Stimulated activated CD8-positive, alpha-beta memory T cell treated with anti-CD3 and anti-CD28 coated beads, Interleukin-12 subunit alpha, Interleukin-12 subunit beta, amount 100 ng/mL, for 4 hours (primary cell): ENCODE results near the gene ZNF587B.
A peak's percentile ranks its signal among the peaks of the same experiment; 100 is the strongest.
"Not testable (repeated sequence)": the region's sequence is repeated elsewhere in the genome, so short reads cannot be mapped to it uniquely, and the experiment has no call there.

Experiments
- DNase-seq: peaks from one replicate; pipeline ENCODE4 v3.0.0-alpha.2; 2020; ENCODE audit warnings: low read depth

The ZNF587B gene

GRCh38 chr19:57872450-57872849, 42.4 kb downstream of the ZNF587B start:
- DNase-seq, result no peak

GRCh38 chr19:57873883-57874799, 44.0 kb downstream of the ZNF587B start:
- DNase-seq, result not testable (repeated sequence)

- no peak for DNase-seq
These were observed 55.9 kb downstream of the ZNF587B start for GRCh38 chr19:57886046-57886445.

GRCh38 chr19:57887195-57887941, 57.3 kb downstream of the ZNF587B start:
- no peak for DNase-seq

- no peak for DNase-seq
These were observed 58.0 kb downstream of the ZNF587B start for GRCh38 chr19:57888107-57888559.

GRCh38 chr19:57888560-57889231, 58.6 kb downstream of the ZNF587B start, which contains the start of gene ZNF814:
Gene ZNF814 (minus strand): TSS chr19:57889037. CDS start chr19:57888802, 235 bp downstream.
- peak; percentile 65 for DNase-seq

GRCh38 chr19:57890706-57891105, 60.6 kb downstream of the ZNF587B start:
- not testable (repeated sequence) for DNase-seq
